GM21619 (cell line): ENCODE data around the gene ACTL10.
"Not testable (repeated sequence)": the region's sequence is repeated elsewhere in the genome, so short reads cannot be mapped to it uniquely, and the experiment has no call there.

Experiments
- ATAC-seq: cut with Tn5 transposase; IDR thresholded peaks from one replicate; pipeline ENCODE4 v1.9.1; 2021; ENCODE audit not compliant: unreplicated experiment

The ACTL10 gene

GRCh38 chr20:33666293-33667244, at the start of gene ACTL10:
TSS of gene ACTL10 (plus strand) at chr20:33666943. CDS start at chr20:33667498, 555 bp downstream.
- ATAC-seq = peak; percentile 62

GRCh38 chr20:33621717-33622400, 44.9 kb upstream of the ACTL10 start:
- no peak for ATAC-seq

- no peak for ATAC-seq
Measured at GRCh38 chr20:33622705-33623365, 43.9 kb upstream of the ACTL10 start.

GRCh38 chr20:33624399-33624798, 42.3 kb upstream of the ACTL10 start:
- no peak for ATAC-seq

- no peak for ATAC-seq
Measured at GRCh38 chr20:33626190-33626589, 40.6 kb upstream of the ACTL10 start.

GRCh38 chr20:33627577-33628216, 39.0 kb upstream of the ACTL10 start:
- ATAC-seq = no peak

- ATAC-seq = no peak
Measured at GRCh38 chr20:33629533-33629932, 37.2 kb upstream of the ACTL10 start.

GRCh38 chr20:33629979-33630378, 36.8 kb upstream of the ACTL10 start:
- ATAC-seq = no peak

- no peak for ATAC-seq
Measured at GRCh38 chr20:33630507-33630906, 36.2 kb upstream of the ACTL10 start.

- not testable (repeated sequence) for ATAC-seq
Measured at GRCh38 chr20:33631910-33632309, 34.8 kb upstream of the ACTL10 start.

GRCh38 chr20:33635341-33635740, 31.4 kb upstream of the ACTL10 start:
- no peak for ATAC-seq

GRCh38 chr20:33636776-33637175, 30.0 kb upstream of the ACTL10 start:
- ATAC-seq = no peak

- ATAC-seq = no peak
Measured at GRCh38 chr20:33640287-33640686, 26.5 kb upstream of the ACTL10 start.

GRCh38 chr20:33644313-33645071, 22.3 kb upstream of the ACTL10 start:
- no peak for ATAC-seq

- ATAC-seq = no peak
Measured at GRCh38 chr20:33645072-33645358, 21.7 kb upstream of the ACTL10 start.

- ATAC-seq = no peak
Measured at GRCh38 chr20:33645396-33645795, 21.3 kb upstream of the ACTL10 start.

GRCh38 chr20:33646191-33646590, 20.6 kb upstream of the ACTL10 start:
- no peak for ATAC-seq

- not testable (repeated sequence) for ATAC-seq
Measured at GRCh38 chr20:33646959-33647602, 19.7 kb upstream of the ACTL10 start.

- ATAC-seq = peak; percentile 52
Measured at GRCh38 chr20:33647603-33648395, 18.9 kb upstream of the ACTL10 start.
